Endothelial cell of umbilical vein (primary cell): Measurements from ENCODE around the gene DDX25. TPM values are rescaled to one million over a fixed set of nuclear protein-coding genes. Genes with fewer than 3 reads are reported as not detected.

ENCODE experiments used
- BruUV-seq: library from RNA; stranded (reverse); fragments of 400-500 nt; replicated peaks from 2 replicates; lab custom pipeline; 2021; lab: Mats Ljungman, UMichigan
- CTCF ChIA-PET: fragments of 300-600, 350-600 bp; sonication (Branson Sonifier 250); formaldehyde crosslinking; loops from one replicate; lab custom pipeline; 2021; ENCODE audit warnings: antibody characterized with exemption, inconsistent platforms; lab: Charles Lee
- POLR2A ChIA-PET: fragments of 300-600, 350-600 bp; sonication (Branson Sonifier 250); formaldehyde crosslinking; loops from one replicate; lab custom pipeline; 2021; ENCODE audit warnings: antibody characterized with exemption, inconsistent platforms; lab: Charles Lee
- DNase-seq: peaks from one replicate; pipeline ENCODE4 v3.0.0-alpha.2; 2011; ENCODE audit warnings: low read depth, low spot score
- FAIRE-seq: peaks from 2 replicates; lab custom pipeline; 2011; peaks lifted over from hg19 to GRCh38; lab: Jason Lieb, UNC
- H2AFZ ChIP-seq: 2 replicates; pipeline ENCODE4 v1.6.0; 2012; ENCODE audit warnings: low read depth, low read length, control low read depth, inconsistent platforms
- H3K27ac ChIP-seq: 2 replicates; pipeline ENCODE4 v1.5.1; 2011; ENCODE audit warnings: low read depth, mild to moderate bottlenecking, control low read depth, low read length, moderate library complexity; ENCODE audit not compliant: insufficient read depth
- H3K27me3 ChIP-seq, 2 experiments: 2 replicates each; pipeline versions ENCODE4 v1.6.0 to v1.6.1; 2011; ENCODE audit warnings: low read length in 2 of 2, mixed read lengths in 1 of 2; ENCODE audit not compliant: control insufficient read depth in 2 of 2, insufficient read depth in 2 of 2
- H3K36me3 ChIP-seq, 2 experiments: 2 replicates in 1 of 2; 3 replicates in 1 of 2; pipeline ENCODE4 v1.5.1; 2011; ENCODE audit warnings: low read length in 2 of 2, mild to moderate bottlenecking in 1 of 2, moderate library complexity in 1 of 2; ENCODE audit not compliant: control insufficient read depth in 2 of 2, insufficient read depth in 2 of 2; ENCODE audit errors: extremely low read depth in 1 of 2
- H3K4me1 ChIP-seq: 3 replicates; pipeline ENCODE4 v1.5.1; 2011; ENCODE audit warnings: mild to moderate bottlenecking, low read length; ENCODE audit not compliant: control insufficient read depth, insufficient read depth; ENCODE audit errors: extremely low read depth
- H3K4me2 ChIP-seq: 2 replicates; pipeline ENCODE4 v1.6.1; 2011; ENCODE audit warnings: low read length, control low read depth, mixed read lengths; ENCODE audit not compliant: insufficient read depth
- H3K4me3 ChIP-seq, 3 experiments: fragments of 200-600 bp in 1 of 3; sonication (generic), shearing (Covaris generic) in 1 of 3; replicated peaks in 1 of 3; 2 replicates each; pipeline ENCODE4 v1.5.1; 2011 to 2016; ENCODE audit warnings: control low read depth in 3 of 3, low read length in 3 of 3, mild to moderate bottlenecking in 2 of 3, inconsistent platforms in 1 of 3, low read depth in 1 of 3, moderate library complexity in 1 of 3; ENCODE audit not compliant: insufficient read depth in 1 of 3
- H3K79me2 ChIP-seq: 2 replicates; pipeline ENCODE4 v1.6.0; 2012; ENCODE audit warnings: low read length, inconsistent platforms; ENCODE audit not compliant: control insufficient read depth, insufficient read depth
- H3K9ac ChIP-seq: replicated peaks from 2 replicates; pipeline ENCODE3; 2011; ENCODE audit warnings: low read length, control low read depth; ENCODE audit not compliant: insufficient read depth; ENCODE audit errors: extremely low read depth
- H3K9me1 ChIP-seq: replicated peaks from 3 replicates; pipeline ENCODE4 v1.6.0; 2011; ENCODE audit warnings: mild to moderate bottlenecking, low read length; ENCODE audit not compliant: control insufficient read depth, insufficient read depth; ENCODE audit errors: extremely low read depth
- H3K9me3 ChIP-seq: replicated peaks from 2 replicates; pipeline ENCODE4 v1.5.1; 2012; ENCODE audit warnings: low read length, inconsistent platforms; ENCODE audit not compliant: control insufficient read depth, insufficient read depth
- H4K20me1 ChIP-seq: replicated peaks from 2 replicates; pipeline ENCODE3; 2011; ENCODE audit warnings: mild to moderate bottlenecking, low read length; ENCODE audit not compliant: control insufficient read depth, insufficient read depth; ENCODE audit errors: extremely low read depth
- EZH2 ChIP-seq: IDR thresholded peaks from 2 replicates; pipeline ENCODE4 v1.6.1; 2012; ENCODE audit warnings: borderline replicate concordance, low read depth, mild to moderate bottlenecking, moderate library complexity, low read length, inconsistent platforms; ENCODE audit not compliant: severe bottlenecking
- GATA2 ChIP-seq: IDR thresholded peaks from 2 replicates; pipeline ENCODE4 v1.7.0; 2011; ENCODE audit warnings: low read depth, mild to moderate bottlenecking, moderate library complexity, mixed read lengths, low read length; ENCODE audit not compliant: insufficient read length, insufficient read depth
- JUN ChIP-seq: IDR thresholded peaks from 2 replicates; pipeline ENCODE4 v1.6.1; 2011; ENCODE audit warnings: borderline replicate concordance, low read depth; ENCODE audit not compliant: insufficient read length, insufficient read depth
- MYC ChIP-seq: IDR thresholded peaks from one replicate; pipeline ENCODE4 v1.6.1; 2011; ENCODE audit warnings: mild to moderate bottlenecking, low read depth, low read length
- POLR2A ChIP-seq: IDR thresholded peaks from 2 replicates; pipeline ENCODE4 v1.6.1; 2012; ENCODE audit warnings: low read depth, mild to moderate bottlenecking, control low read depth, low read length
- POLR2AphosphoS5 ChIP-seq: IDR thresholded peaks from 2 replicates; pipeline ENCODE4 v1.6.1; 2012; ENCODE audit warnings: low read depth, mild to moderate bottlenecking, control low read depth, low read length, moderate library complexity; ENCODE audit not compliant: insufficient read depth
- dilution Hi-C: fragments of 300-500 bp; cut with MboI; formaldehyde crosslinking; loops from one replicate; pipeline ENCODE4 v1.15.0; 2019; ENCODE audit warnings: low sequenced_read_pairs; ENCODE audit not compliant: extremely low pct_ligation_motif_present
- intact Hi-C: fragments of 100-400 bp; cut with micrococcal nuclease; formaldehyde crosslinking; loops from one replicate; pipeline ENCODE4 v1.10.0; 2022
- polyA plus RNA-seq, 4 experiments: library from polyadenylated mRNA; depleted of rRNA in 3 of 4; stranded (reverse) in 3 of 4; unstranded in 1 of 4; fragments of >200 nt; gene quantifications; 2 replicates each; pipeline versions ENCODE4 v1.2.1 to v1.2.3, GENCODE V29; 2011 to 2012; ENCODE audit warnings: missing spikeins in 1 of 4
- total RNA-seq: library from RNA; stranded (reverse); gene quantifications from 2 replicates; pipeline ENCODE4 v1.2.3, GENCODE V29; 2021
- TF ChIP-seq, protein P1 (sequence below): IDR thresholded peaks from 2 replicates; pipeline ENCODE4 v1.6.1; 2011; ENCODE audit not compliant: insufficient read depth, insufficient read length

DDX25 gene
- total and polyA plus RNA-seq, 2 donors (not counting 3 experiments of a cell fraction or from before 2014, with no cell fraction given), result not detected

GRCh38 chr11:125902927-125903710, 1.2 kb upstream of the DDX25 start, which contains the start of gene PUS3:
Gene PUS3 (minus strand): TSS chr11:125903206. CDS start chr11:125896284, 6,922 bp downstream.
- Histone ChIP-seq H2AFZ (peak within 1 kb of the TSS; percentile 78), H3K4me1 (peaks cover 8% of the 10 kb centered on the region), H4K20me1 (no peaks in the 10 kb centered on the region), H3K36me3 (peaks cover 6 to 9% of the 10 kb centered on the region in 2 experiments), H3K9me1 (no peaks in the 10 kb centered on the region), H3K4me3 (peak within 1 kb of the TSS; percentile 59 to 88 (median 85)), H3K27me3 (peaks cover 15 to 24% of the 10 kb centered on the region in 2 experiments), H3K27ac (peak within 1 kb of the TSS; percentile 48), H3K9me3 (no peaks in the 10 kb centered on the region), H3K4me2 (peak within 1 kb of the TSS; percentile 70), H3K79me2 (peaks cover 25% of the 10 kb centered on the region), H3K9ac (peak within 1 kb of the TSS; percentile 81)
- POLR2A ChIA-PET, result interaction anchor here (0.7 to 0.9 kb wide), 2 partner anchors 13 to 16 kb away, joined by 3 to 5 read pairs; partner anchors contain the start of gene HYLS1
- peak; percentile 91 for FAIRE-seq
- intact Hi-C loops, result loop anchor here (1.0 kb wide), 1 partner anchor 15 kb away; no protein-coding TSS in a partner anchor
- no TSS peak for BruUV-seq
- dilution Hi-C loops, result no loop called here
- CTCF ChIA-PET, result interaction anchor here (0.6 to 2.0 kb wide), 8 partner anchors 10 to 309 kb away, joined by 3 to 18 read pairs (median 4); partner anchors contain the start of genes FAM118B and HYLS1
- no peak for TF ChIP-seq MYC
- TF ChIP-seq, protein P1, sequence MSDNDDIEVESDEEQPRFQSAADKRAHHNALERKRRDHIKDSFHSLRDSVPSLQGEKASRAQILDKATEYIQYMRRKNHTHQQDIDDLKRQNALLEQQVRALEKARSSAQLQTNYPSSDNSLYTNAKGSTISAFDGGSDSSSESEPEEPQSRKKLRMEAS, result no peak
- TF ChIP-seq JUN, result no peak
- no peak for TF ChIP-seq EZH2
- peak; percentile 95 for TF ChIP-seq POLR2A
- TF ChIP-seq GATA2, result no peak
- peak; percentile 75 for TF ChIP-seq POLR2AphosphoS5
- peak; percentile 86 for DNase-seq
